NCI-H446 (cell line): ENCODE data around the gene SLC22A13.
"Not testable (repeated sequence)": the region's sequence is repeated elsewhere in the genome, so short reads cannot be mapped to it uniquely, and the experiment has no call there.

Experiments
- DNase-seq, 2 experiments: peaks; one replicate each; lab custom pipeline; 2025; lab: John Stamatoyannopoulos, UW

SLC22A13 gene

GRCh38 chr3:38297947-38298711 lies 32.5 kb downstream of the SLC22A13 start:
- DNase-seq: no peak

DNA sequence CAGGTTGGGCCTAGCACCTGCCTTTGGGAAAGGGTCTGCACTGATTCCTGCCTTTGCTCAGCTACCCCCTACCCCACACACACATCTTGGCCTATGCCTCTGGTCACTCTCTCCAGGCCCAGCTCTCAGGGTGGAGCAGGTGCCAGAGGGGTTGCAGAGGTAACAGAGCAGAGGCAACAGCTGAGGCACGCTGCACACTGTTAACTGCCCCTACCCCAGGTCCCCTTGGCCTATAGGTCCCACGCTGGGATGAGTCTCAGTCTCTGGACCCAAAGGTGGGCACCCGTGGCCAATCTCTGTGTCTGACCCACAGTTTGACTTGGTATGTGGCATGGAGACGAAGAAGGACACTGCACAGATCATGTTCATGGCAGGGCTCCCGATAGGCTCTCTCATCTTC lies 41.3 kb downstream of the SLC22A13 start:
- DNase-seq: no peak

- DNase-seq: no peak
Observed at GRCh38 chr3:38307599-38307998, 42.0 kb downstream of the SLC22A13 start.

DNA sequence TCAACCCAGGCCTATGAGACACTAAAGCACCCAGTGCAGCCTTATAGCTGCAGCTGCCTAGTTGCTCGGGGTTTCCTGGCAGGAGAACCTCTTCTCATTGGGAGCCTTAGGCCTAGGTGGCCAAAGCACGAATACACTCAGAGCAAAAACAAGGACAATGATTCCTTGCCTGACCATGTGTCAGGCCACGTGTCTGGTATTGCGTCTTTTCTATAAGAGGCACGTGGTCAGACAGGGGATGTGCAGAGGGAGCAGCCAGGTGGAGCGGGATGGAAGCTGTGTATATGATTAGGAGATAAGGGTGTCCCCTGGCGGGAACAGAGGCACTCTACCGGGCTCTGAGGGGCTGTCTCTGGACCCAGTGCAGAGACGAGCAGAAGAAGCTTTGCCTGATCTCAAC lies 42.8 kb downstream of the SLC22A13 start:
- DNase-seq: no peak

DNA sequence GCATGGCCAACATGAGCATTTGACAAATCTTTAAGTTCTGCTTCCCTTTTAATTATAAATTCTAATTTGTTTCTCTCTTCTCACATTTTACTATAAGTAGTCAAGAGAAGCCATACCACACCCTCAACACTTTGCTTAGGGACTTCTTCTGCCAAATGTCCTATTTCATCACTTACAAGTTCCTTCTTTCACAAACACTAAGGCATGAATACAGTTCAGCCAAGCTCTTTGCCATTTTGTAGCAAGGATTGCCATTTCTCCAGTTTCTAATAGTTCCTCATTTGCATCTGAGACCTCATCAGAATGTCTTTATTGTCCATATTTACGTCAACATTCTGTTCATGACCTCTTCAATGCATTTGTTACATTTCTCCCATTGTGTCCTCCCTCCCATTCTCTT lies 45.9 kb downstream of the SLC22A13 start:
- DNase-seq: no peak

GRCh38 chr3:38311941-38312340 lies 46.3 kb downstream of the SLC22A13 start:
- DNase-seq: no peak

- DNase-seq: no peak
Observed at GRCh38 chr3:38312356-38312755, 46.7 kb downstream of the SLC22A13 start.

DNA sequence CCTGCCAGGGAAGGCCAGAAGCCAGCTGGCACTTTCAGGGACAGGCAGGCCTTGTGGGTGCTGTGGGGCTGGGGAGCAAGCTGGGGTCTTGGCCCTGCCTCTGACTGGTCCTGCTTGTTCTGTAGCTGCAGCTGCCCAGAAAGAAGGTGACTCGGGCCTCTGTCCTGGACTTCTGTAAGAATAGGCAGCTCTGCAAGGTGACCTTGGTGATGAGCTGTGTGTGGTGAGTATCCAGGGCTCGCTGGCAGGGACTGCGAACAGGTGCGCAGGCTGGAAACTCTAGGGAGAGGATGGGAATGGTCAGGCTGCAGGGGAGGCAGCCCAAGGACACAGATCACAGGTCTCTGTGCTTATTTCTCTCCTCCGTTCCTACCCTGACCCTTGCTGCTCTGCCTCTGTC lies 47.7 kb downstream of the SLC22A13 start:
- DNase-seq: no peak

DNA sequence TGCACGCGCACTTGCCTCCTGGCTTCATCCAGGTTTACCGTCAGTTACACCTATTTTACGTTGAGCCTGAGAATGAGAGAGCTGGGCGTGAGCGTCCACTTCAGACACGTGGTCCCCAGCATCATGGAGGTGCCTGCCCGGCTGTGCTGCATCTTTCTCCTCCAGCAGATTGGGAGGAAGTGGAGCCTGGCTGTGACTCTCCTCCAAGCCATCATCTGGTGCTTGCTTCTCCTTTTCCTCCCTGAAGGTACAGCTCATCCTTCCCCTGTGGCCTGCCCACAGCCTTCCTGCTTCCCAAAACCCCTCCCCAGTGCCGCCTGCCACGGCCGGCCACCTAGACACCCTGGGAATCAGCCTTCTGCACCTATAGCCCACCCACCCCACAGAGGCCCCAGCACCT lies 48.1 kb downstream of the SLC22A13 start:
- DNase-seq: no peak

DNA sequence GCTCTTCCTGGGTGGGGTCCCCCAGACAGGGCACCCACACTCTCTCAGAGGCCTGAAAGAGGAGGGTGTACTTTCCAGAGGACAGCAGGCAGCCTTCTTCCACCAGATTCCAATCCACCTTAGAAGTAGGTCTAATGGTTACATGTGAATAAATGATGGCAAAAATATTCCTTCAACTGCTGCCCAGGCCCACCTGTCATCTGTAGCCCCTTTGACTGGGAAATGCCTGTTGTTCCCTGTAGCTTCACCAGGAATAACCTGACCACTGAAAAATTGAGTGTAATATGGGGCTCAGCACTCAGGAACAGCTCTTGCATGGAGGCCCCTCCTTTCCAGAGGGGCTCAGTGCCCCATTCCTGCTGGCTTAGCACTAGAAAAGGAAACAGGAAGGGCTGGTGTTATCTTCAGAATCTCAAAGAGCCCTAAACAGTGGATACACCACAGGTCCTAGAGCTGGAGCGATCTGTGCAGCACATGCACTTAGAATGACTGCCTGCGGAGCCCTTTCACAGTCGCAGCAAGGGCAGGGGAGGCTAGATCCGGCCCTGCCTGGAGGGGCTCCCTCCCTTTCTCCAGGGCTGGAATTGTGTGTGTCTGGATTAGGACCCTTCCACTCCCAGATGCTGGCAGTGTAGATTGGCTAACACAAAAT lies 48.6 kb downstream of the SLC22A13 start:
- DNase-seq: no peak

DNA sequence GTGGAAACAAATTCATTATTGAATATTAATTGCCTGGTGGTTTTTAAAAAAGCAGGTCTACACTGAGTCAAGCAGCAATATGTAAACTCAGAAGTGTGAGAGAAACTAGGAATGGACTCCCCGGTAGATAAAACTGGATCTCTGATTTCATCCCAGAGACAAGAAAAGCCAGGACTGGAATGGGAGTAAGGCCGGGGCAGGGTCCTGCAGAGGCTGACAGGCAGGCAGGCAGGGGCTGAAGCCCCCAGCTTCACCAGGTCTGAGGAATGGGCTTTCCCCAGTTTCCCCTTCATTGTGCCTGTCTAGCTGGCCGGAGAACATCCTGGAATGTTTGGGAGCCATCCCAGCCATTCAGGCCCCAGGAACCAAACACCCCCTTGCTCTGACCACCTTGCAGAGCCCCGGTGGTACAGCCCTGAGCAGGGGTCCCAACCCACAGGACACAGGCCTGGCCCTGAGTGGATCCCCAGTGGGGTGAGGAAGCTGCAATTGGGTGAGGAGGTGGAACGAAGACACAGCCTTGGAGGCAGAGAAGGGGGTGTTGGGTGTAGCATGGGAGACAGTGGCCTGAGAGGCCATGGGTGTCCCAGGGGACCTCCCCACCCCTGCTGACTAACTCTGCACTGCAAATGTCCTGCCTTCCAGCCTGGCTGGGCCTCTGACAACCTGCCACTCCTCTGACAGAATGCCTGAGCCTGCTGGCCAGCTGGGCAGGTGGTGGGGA lies 49.3 kb downstream of the SLC22A13 start:
- DNase-seq: no peak

GRCh38 chr3:38315488-38316230 lies 50.0 kb downstream of the SLC22A13 start:
- DNase-seq: no peak

GRCh38 chr3:38316356-38317191 lies 51.0 kb downstream of the SLC22A13 start:
- no peak for DNase-seq

GRCh38 chr3:38317192-38317759 lies 51.7 kb downstream of the SLC22A13 start:
- DNase-seq: no peak

DNA sequence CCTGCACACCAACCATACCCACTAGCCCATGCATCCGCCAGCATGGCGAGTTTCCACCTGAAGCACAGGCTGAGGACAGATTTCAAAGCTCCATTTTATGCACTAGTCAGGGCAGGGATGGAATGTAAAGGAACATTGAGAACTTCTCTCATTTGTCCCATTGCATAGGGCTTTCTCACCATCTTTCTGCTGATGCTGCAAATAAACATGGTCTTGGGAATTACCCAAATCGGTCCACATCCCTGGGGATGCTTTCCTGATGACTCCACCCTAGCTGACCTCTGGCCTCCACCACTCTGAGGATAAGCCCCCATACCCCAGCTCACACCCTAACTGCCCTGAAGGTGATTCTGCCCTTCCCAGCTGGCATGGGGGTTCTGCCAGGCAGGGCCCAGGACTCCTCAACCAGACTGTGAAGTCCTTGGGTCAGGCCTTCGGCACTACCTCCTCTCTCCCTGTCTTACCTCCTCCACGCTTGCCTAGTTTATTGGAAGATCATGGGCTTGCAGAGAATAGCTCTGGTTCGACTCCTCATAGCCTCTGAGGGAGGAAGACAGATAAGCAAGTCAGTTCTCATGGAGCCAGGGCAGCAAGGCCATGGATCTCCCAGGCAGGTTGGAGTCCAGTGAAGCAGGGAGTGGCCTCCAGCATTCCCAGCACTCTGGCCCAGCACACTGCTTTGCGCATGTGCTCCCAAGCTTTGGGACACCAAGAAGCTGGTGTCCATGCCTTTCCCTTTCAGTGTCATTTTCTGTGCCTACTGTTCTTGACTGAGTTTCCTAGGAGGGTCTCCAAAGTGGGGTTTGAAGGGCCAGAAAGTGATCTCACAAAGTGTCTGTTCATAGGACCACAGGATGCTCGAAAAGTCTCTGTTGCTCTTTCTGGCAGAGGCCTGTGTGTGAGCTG lies 53.4 kb downstream of the SLC22A13 start:
- DNase-seq: no peak

DNA sequence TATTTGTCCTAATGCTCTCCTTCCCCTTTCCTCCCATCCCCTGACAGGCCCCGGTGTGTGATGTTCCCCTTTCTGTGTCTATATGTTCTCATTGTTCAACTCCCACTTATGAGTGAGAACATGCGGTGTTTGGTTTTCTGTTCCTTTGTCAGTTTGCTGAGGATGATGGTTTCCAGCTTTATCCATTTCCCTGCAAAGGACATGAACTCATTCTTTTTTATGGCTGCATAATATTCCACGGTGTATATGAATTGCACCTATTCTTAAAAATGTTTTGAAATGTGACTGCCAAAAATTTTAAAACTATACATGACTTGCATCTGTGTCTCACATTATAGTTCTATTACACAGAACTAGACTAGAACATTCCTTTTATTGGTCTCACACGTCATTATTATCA lies 55.0 kb downstream of the SLC22A13 start:
- not testable (repeated sequence) for DNase-seq

- no peak for DNase-seq
Observed at GRCh38 chr3:38323060-38323459, 57.4 kb downstream of the SLC22A13 start.

GRCh38 chr3:38325256-38325655 lies 59.6 kb downstream of the SLC22A13 start:
- DNase-seq: no peak

- DNase-seq: no peak
Observed at GRCh38 chr3:38327335-38328009, 61.9 kb downstream of the SLC22A13 start.
